GM23338 (cell line): ENCODE data around the gene MYO5B. TPM values are rescaled to one million over a fixed set of nuclear protein-coding genes. Genes with fewer than 3 reads are reported as not detected.

Source experiments
- ATAC-seq: fragments of 200-7000 bp; cut with Tn5 transposase; 3 replicates; pipeline ENCODE4 v1.9.1; 2020
- DNase-seq: peaks from one replicate; pipeline ENCODE4 v3.0.0-alpha.2; 2015; ENCODE audit warnings: low spot score
- H2AFZ ChIP-seq: fragments of 200-600 bp; sonication (generic); 2 replicates; pipeline ENCODE4 v1.8.0; 2016; ENCODE audit warnings: antibody characterized with exemption, mild to moderate bottlenecking, moderate library complexity
- H3F3A ChIP-seq: fragments of 200-600 bp; sonication (generic); replicated peaks from 2 replicates; pipeline ENCODE4 v1.8.0; 2017; ENCODE audit warnings: antibody characterized with exemption, mixed run types, low read depth
- H3K27ac ChIP-seq: fragments of 200-600 bp; sonication (generic); 2 replicates; pipeline ENCODE4 v1.6.1; 2016; ENCODE audit warnings: low read depth
- H3K27me3 ChIP-seq: fragments of 200-600 bp; sonication (generic); 2 replicates; pipeline ENCODE4 v1.8.0; 2016; ENCODE audit warnings: mild to moderate bottlenecking, mixed run types, moderate library complexity; ENCODE audit not compliant: insufficient read depth
- H3K36me3 ChIP-seq: fragments of 200-600 bp; sonication (generic); 2 replicates; pipeline ENCODE4 v1.8.0; 2016; ENCODE audit warnings: mild to moderate bottlenecking; ENCODE audit not compliant: insufficient read depth
- H3K4me1 ChIP-seq: fragments of 200-600 bp; sonication (generic); 2 replicates; pipeline ENCODE4 v1.8.0; 2016; ENCODE audit warnings: mild to moderate bottlenecking, moderate library complexity; ENCODE audit not compliant: insufficient read depth
- H3K4me2 ChIP-seq: fragments of 200-600 bp; sonication (generic); 2 replicates; pipeline ENCODE4 v1.7.1; 2017; ENCODE audit warnings: mixed run types
- H3K4me3 ChIP-seq: fragments of 200-600 bp; sonication (generic); 2 replicates; pipeline ENCODE4 v1.6.1; 2016; ENCODE audit warnings: mixed run types
- H3K79me2 ChIP-seq: fragments of 200-600 bp; sonication (generic); replicated peaks from 2 replicates; pipeline ENCODE4 v1.8.0; 2017; ENCODE audit warnings: mild to moderate bottlenecking; ENCODE audit not compliant: insufficient read depth
- H3K9me2 ChIP-seq: fragments of 200-600 bp; sonication (generic); 2 replicates; pipeline ENCODE4 v1.8.0; 2017; ENCODE audit not compliant: insufficient read depth
- H4K20me1 ChIP-seq: fragments of 200-600 bp; sonication (generic); replicated peaks from 2 replicates; pipeline ENCODE4 v1.8.0; 2017; ENCODE audit warnings: mild to moderate bottlenecking; ENCODE audit not compliant: insufficient read depth
- H3K27ac Mint-ChIP-seq: 2 replicates; pipeline ENCODE4 v1.8.0; 2020; ENCODE audit warnings: inconsistent platforms, mild to moderate bottlenecking, moderate library complexity, mixed read lengths
- H3K27me3 Mint-ChIP-seq: 3 replicates; pipeline ENCODE4 v1.8.0; 2022; ENCODE audit warnings: low read depth, mild to moderate bottlenecking, moderate library complexity, mixed read lengths, inconsistent platforms; ENCODE audit not compliant: insufficient read depth, poor library complexity
- H3K36me3 Mint-ChIP-seq: 3 replicates; pipeline ENCODE4 v1.8.0; 2021; ENCODE audit warnings: low read depth, mild to moderate bottlenecking, inconsistent platforms, moderate library complexity, mixed read lengths
- H3K4me1 Mint-ChIP-seq: 3 replicates; pipeline ENCODE4 v1.8.0; 2020; ENCODE audit warnings: mild to moderate bottlenecking, inconsistent platforms, mixed read lengths
- H3K4me3 Mint-ChIP-seq: 3 replicates; pipeline ENCODE4 v1.8.0; 2021; ENCODE audit warnings: moderate library complexity, mild to moderate bottlenecking, inconsistent platforms, mixed read lengths
- H3K9me3 Mint-ChIP-seq: 3 replicates; pipeline ENCODE4 v1.8.0; 2020; ENCODE audit warnings: moderate library complexity, mild to moderate bottlenecking, inconsistent platforms, mixed read lengths
- CTCF ChIP-seq, 2 experiments: fragments of 200-600 bp in 1 of 2; sonication (generic) in 1 of 2; conservative IDR thresholded peaks; 2 replicates each; pipeline versions ENCODE4 v1.5.1 to v1.6.1; 2016 to 2017; ENCODE audit warnings: antibody characterized with exemption in 2 of 2, low read depth in 2 of 2, mild to moderate bottlenecking in 2 of 2, moderate library complexity in 1 of 2
- ETS1 ChIP-seq: IDR thresholded peaks from 2 replicates; pipeline ENCODE4 v1.6.1; 2016; ENCODE audit warnings: antibody characterized with exemption
- EZH2 ChIP-seq: fragments of 200-600 bp; sonication (generic); IDR thresholded peaks from one replicate; pipeline ENCODE4 v1.8.0; 2017; ENCODE audit warnings: antibody characterized with exemption, mild to moderate bottlenecking, low read depth; ENCODE audit not compliant: unreplicated experiment
- EZH2phosphoT487 ChIP-seq: fragments of 200-600 bp; sonication (generic); IDR thresholded peaks from one replicate; pipeline ENCODE4 v1.8.1; 2018; ENCODE audit warnings: antibody characterized with exemption; ENCODE audit not compliant: unreplicated experiment
- NANOG ChIP-seq: IDR thresholded peaks from 2 replicates; pipeline ENCODE4 v1.6.1; 2016; ENCODE audit warnings: antibody characterized with exemption, borderline replicate concordance
- POLR2AphosphoS5 ChIP-seq: IDR thresholded peaks from 2 replicates; pipeline ENCODE4 v1.6.1; 2016; ENCODE audit warnings: antibody characterized with exemption, low read depth
- STAT1 ChIP-seq: IDR thresholded peaks from one replicate; pipeline ENCODE4 v1.6.1; 2016; ENCODE audit warnings: antibody characterized with exemption; ENCODE audit not compliant: unreplicated experiment
- ZNF114 ChIP-seq: fragments of 250-450 bp; sonication (Bioruptor Pico); IDR thresholded peaks from 2 replicates; pipeline ENCODE4 v1.5.0; 2020; ENCODE audit warnings: mild to moderate bottlenecking, moderate library complexity
- ZNF331 ChIP-seq: fragments of 250-450 bp; sonication (Bioruptor Pico); IDR thresholded peaks from 2 replicates; pipeline ENCODE4 v1.5.0; 2020; ENCODE audit warnings: low read depth, mild to moderate bottlenecking, moderate library complexity
- ZNF462 ChIP-seq: fragments of 250-450 bp; sonication (Bioruptor Pico); IDR thresholded peaks from 2 replicates; pipeline ENCODE4 v1.5.0; 2020; ENCODE audit warnings: mild to moderate bottlenecking, moderate library complexity
- polyA plus RNA-seq: library from polyadenylated mRNA; unstranded; fragments of >200 nt; fragmentation: Nextera tagmentation; extraction: Ambion mirVana; gene quantifications from 2 replicates; pipeline ENCODE4 v1.2.1, GENCODE V29; 2016
- total RNA-seq: library from RNA; depleted of rRNA; stranded (reverse); fragments of >200 nt; shearing (Covaris generic); gene quantifications from 2 replicates; pipeline ENCODE4 v1.2.3, GENCODE V29; 2014

Gene MYO5B
- total and polyA plus RNA-seq, 2 experiments from 2014 or later: 3.2 to 19.1 TPM

DNA sequence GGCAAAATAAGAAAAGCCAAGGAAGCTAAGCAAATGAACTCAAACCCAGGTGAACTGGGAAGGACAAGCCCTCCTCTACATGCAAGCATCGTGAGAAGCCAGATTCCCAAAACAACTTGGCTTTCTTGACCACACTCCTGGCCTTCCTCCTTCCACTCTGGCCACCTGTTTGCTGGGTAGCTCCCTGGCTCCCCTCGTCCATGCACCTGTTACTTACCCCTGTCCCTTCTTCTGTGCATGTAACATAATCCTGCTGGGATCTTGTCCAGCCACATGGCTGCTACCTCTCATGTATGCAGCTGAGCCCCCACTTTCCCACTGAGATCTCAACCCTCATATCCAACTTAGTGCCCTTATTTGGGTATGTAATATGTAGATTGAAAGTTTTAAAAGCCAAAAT is 121.6 kb downstream of the MYO5B start (continued):
- no peak for TF ChIP-seq CTCF (conservative IDR thresholded peaks at IDR 0.05; ENCODE audit: low read depth in 2 of 2)
- TF ChIP-seq NANOG: no peak
- TF ChIP-seq POLR2AphosphoS5: no peak
- TF ChIP-seq EZH2phosphoT487: no peak
- no peak for TF ChIP-seq EZH2
- no peak for TF ChIP-seq STAT1

GRCh38 chr18:50072146-50072545 is 122.8 kb downstream of the MYO5B start:
- no peak for ATAC-seq
- Histone ChIP-seq H3K27ac (no peak overlapping the region), H3K36me3 (no peaks in the 10 kb centered on the region), H4K20me1 (no peaks in the 10 kb centered on the region), H3K4me1 (peaks cover 11% of the 10 kb centered on the region), H3K4me3 (no peak overlapping the region), H3K27me3 (no peaks in the 10 kb centered on the region), H3F3A (no peaks in the 10 kb centered on the region), H3K4me2 (no peak overlapping the region), H3K9me2 (peaks cover 7% of the 10 kb centered on the region; the same call in 1 of the 2 replicates), H3K79me2 (no peaks in the 10 kb centered on the region), H2AFZ (no peak overlapping the region)
- TF ChIP-seq ETS1: no peak
- no peak for TF ChIP-seq STAT1
- TF ChIP-seq ZNF114 (CRISPR knock-in tag): no peak
- TF ChIP-seq EZH2: no peak
- TF ChIP-seq CTCF (conservative IDR thresholded peaks at IDR 0.05; ENCODE audit: low read depth in 2 of 2): no peak
- no peak for TF ChIP-seq POLR2AphosphoS5
- TF ChIP-seq ZNF331 (CRISPR knock-in tag): no peak
- no peak for TF ChIP-seq ZNF462
- no peak for DNase-seq
- Mint-ChIP-seq H3K4me3 (no peak overlapping the region), H3K27me3 (no peaks in the 10 kb centered on the region), H3K36me3 (no peaks in the 10 kb centered on the region), H3K4me1 (peaks cover 13% of the 10 kb centered on the region), H3K27ac (no peak overlapping the region), H3K9me3 (no peaks in the 10 kb centered on the region; the same call in 2 of the 3 replicates)
